Left colon (tissue), 2 donors: ENCODE results near the gene CBX6. TPM values are rescaled to one million over a fixed set of nuclear protein-coding genes. Genes with fewer than 3 reads are reported as not detected.
A peak's percentile ranks its signal among the peaks of the same experiment; 100 is the strongest.

Experiments
- ATAC-seq: fragments of 200-7000 bp; cut with Tn5 transposase; one replicate; pipeline ENCODE4 v1.9.1; 2020; ENCODE audit warnings: mild to moderate bottlenecking, moderate library complexity
- DNase-seq, 2 donors: peaks; one replicate each; pipeline ENCODE4 v3.0.0-alpha.2; 2020
- intact Hi-C, 2 donors: fragments of 100-400 bp; cut with DNase I in 1 of 2; cut with micrococcal nuclease in 1 of 2; formaldehyde crosslinking; loops; one replicate each; pipeline versions ENCODE4 v1.11.2 to v1.14.0; 2022; cut with DNase I, micrococcal nuclease
- total RNA-seq, 2 donors: library from RNA; stranded (reverse); fragmentation: NEBNext Ultra II Directional; extraction: Animal tissue kit (Norgen Biotek cat#: 25700); gene quantifications; one replicate each; pipeline ENCODE4 v1.2.1, GENCODE V29; 2021
- donor health status: DM: no; HTN: no; CAD: no.
- donor health status: DM: yes; HTN: yes; CAD: no.

Gene CBX6
- total RNA-seq, 2 donors from 2014 or later, result 6.8 to 28.4 TPM

DNA sequence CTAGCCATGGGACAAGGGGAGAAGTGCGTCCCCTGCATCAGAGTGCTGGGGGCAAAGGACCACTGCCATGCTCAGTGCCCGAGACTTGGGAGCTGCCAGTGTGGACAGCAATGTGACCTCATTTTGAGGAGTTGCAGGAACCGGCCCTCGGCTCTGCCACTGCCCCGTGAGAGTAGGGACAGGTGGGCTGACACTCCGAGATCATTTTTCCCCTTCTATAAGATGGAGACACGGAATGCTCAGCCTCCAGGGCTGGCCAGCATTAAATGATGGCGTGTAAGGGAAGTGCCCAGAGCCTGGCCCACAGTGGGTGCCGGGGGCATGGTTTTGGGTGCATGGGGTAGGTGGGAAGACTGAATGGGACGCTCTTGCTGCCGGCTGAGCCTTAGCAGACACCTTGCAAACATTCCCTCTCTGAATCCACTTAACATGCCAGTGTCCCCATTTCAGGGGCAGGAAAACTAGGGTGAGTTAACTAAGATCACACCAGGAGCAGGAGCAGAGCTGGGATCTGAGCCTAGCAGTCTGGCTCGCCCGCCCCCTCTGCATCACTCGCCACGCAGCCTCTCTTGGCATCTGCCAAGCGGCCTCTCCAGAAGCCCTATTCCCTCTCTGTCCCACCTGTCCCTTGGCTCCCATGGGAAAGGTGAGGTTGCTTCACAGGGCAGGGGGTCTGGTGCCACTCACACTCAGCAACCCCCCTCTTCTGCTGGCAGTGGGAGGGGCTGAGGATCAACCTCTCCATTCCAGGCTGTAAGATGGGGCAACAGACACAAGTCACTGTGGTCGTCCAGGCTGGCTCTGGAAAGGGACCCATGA lies 41.8 kb downstream of the CBX6 start:
- DNase-seq (no peak), ATAC-seq (no peak)
- intact Hi-C loops, result no loop called here

DNA sequence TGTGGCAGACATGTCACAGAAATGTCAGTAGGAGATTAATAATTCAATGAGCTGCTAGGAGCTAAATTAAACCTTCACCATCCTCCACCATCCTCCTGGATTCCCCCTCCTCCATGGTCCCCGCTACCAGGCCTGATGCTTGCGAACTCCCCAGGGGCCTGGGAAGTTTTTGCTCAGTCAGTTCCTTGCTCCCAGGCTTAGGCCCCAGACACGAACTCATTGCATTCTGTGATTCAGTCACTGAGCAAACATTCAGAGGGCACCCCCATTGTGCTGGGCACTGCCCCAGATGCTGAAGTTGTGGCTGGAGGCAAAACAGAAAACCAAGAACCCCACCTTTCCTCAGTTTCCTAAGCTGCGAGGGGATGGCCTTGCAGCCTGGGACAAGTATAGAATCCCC lies 42.5 kb downstream of the CBX6 start:
- DNase-seq (no peak), ATAC-seq (no peak)
- intact Hi-C loops, result no loop called here

DNA sequence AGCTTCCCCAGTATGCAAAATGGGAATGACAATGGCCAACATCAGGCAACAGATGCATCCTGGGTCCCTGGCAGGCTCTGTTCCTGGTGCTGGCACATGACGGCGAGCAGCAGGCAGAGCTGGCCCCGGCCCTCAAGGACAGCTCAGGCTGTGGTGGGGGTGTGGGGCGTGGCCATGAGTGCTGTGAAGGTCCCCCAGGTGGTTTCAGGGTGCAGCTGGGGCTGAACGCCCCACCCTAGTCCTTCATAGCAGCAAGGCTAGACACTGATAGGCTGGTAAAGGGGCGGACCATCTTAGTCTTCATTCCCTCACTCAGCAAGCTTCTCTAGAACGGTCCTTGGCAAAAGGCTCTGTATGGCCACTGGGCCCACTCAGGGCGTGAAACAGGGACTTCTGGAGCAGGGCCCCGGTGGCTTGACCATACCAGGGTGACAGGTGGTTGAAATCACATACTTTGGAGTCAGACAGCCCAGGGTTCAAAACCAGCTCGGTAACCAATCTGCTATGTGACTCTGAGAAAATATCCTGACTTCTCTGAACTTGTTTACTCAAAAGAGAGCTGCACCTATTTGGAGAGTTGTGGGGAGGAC lies 43.3 kb downstream of the CBX6 start:
- intact Hi-C loops, result no loop called here
- no peak for ATAC-seq
- no peak for DNase-seq

DNA sequence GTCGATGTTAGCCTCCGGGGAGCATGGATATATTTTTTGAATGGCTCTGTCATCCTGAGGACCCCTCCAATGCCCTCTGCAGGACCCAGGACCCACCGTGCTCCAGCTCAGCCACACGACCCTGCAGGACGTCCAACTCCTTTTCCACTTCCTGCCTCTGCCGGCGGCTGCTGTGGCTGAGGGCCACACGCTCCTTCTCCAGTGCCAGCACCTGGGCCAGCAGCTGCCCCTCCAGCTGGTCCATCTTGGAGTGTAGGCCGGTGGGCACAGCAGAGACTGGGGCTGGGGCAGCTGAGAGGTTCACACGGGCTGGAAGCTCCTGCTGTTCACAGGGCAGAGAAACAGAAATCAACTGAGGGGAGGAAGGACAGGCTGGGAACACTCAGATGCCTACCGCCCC lies 43.8 kb downstream of the CBX6 start:
- ATAC-seq, result no peak
- no peak for DNase-seq
- intact Hi-C loops, result no loop called here

GRCh38 chr22:38827510-38827909 lies 44.5 kb downstream of the CBX6 start:
- intact Hi-C loops, result no loop called here
- ATAC-seq (no peak), DNase-seq (no peak)

GRCh38 chr22:38826801-38827200 lies 45.2 kb downstream of the CBX6 start:
- ATAC-seq (no peak), DNase-seq (no peak)
- intact Hi-C loops, result no loop called here

DNA sequence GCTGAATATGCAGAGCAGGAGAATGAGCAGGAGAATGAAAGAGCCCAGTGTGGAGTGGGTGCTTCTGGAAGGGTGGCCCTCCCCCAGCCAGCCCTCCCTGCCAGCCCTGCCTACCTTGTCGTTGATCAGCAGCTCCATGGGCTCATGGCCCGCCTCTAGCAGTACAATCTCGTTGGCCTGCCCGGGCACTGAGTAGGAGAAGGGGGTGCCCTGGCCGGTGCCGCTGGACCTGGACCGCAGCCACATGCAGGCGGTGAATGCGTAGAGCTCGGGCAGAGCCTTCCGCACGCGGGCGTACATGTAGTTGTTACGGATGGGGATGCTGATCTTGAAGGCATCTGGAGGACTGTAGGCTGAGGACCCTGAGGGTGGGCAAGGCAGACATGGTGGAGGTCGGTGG lies 45.6 kb downstream of the CBX6 start:
- ATAC-seq, result no peak
- intact Hi-C loops, result no loop called here
- DNase-seq, result no peak

GRCh38 chr22:38824585-38824984 lies 47.4 kb downstream of the CBX6 start:
- ATAC-seq (peak; percentile 81), DNase-seq (peak in 1 of 2 donors; percentile 62)
- intact Hi-C loops, result no loop called here

DNA sequence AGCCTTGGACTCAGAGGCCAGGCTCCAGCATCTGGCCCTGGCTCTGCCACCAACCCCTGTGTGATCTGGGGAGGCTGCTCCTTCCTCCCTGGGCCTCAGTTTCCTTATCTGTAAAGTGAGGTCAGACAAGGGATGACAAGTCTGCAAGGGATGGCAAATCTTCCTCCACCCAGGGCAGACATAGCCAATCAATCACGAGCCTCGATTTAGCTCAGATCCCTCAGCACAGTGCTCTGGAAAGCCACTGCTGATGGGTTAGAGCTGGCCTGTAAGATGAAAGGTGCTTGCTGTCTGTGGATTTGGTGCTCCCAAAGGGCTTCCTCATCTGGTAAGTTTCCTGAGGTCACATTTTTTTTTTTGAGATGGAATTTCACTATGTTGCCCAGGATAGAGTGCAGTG lies 48.4 kb downstream of the CBX6 start:
- intact Hi-C loops, result no loop called here
- ATAC-seq (no peak), DNase-seq (no peak)

GRCh38 chr22:38823076-38823475 lies 48.9 kb downstream of the CBX6 start:
- no peak for DNase-seq
- no peak for ATAC-seq
- intact Hi-C loops, result no loop called here

DNA sequence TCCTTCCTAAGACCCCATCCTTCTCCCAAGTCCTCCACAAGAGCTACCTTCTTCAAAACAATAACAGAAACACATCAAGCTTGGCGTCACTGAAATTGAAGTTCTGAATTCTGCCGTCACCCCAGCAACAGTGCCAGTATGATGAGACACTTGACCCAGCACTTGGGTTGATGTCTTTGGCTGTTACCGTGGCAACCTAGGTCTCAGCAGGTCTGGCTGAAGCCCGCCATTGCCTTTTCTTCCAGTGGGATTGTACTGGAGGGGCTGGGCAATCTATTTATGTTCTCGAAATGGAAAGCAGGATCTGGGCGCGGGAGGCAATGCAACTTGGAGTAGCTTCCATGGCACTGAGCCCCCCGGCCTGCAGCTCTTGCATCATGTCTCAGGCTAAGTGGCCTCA lies 52.0 kb downstream of the CBX6 start:
- DNase-seq (no peak), ATAC-seq (no peak)
- intact Hi-C loops, result no loop called here

- intact Hi-C loops, result no loop called here
- no peak for ATAC-seq
- DNase-seq, result no peak
These were observed 52.6 kb downstream of the CBX6 start for GRCh38 chr22:38819387-38819940.

DNA sequence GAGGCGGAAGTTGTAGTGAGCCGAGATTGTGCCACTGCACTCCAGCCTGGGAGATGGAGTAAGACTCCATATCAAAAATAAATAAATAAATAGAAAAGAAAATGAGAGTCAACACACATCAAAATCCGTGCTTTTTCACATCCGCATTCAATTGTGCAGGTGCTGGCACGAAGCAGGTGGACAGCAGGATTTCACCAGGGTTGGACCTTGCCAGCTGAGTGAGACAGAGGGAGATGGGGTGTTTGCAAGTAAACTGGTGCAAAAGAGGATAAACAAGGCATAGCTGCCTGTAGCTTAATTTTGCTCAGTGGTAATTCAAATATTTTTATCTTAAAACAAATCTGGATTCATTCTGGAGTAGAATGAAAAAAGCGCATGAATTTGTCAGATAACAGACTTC lies 54.8 kb downstream of the CBX6 start:
- ATAC-seq (no peak), DNase-seq (no peak)
- intact Hi-C loops, result no loop called here

GRCh38 chr22:38815842-38816241 lies 56.2 kb downstream of the CBX6 start:
- DNase-seq (no peak), ATAC-seq (no peak)
- intact Hi-C loops, result no loop called here

Other genes starting within 250 kb of the CBX6 start
- under 1 TPM; 0.50 to 0.82 TPM for gene FAM227A, start 215.8 kb downstream of the CBX6 start, total RNA-seq
- 10 to 100 TPM; 21.5 to 28.7 TPM for gene CBY1, start 215.6 kb downstream of the CBX6 start, total RNA-seq
- gene TOMM22, start 190.3 kb downstream of the CBX6 start, total RNA-seq, result 10 to 100 TPM; 85.0 to 98.7 TPM
- gene JOSD1, start 171.3 kb downstream of the CBX6 start, total RNA-seq, result 100 to 1,000 TPM in 1 of 2 donors, 10 to 100 TPM in 1; 93.1 to 144 TPM
- gene GTPBP1, start 166.3 kb downstream of the CBX6 start, total RNA-seq, result 10 to 100 TPM; 66.6 to 72.6 TPM
- gene SUN2, start 116.2 kb downstream of the CBX6 start, total RNA-seq, result 100 to 1,000 TPM; 143 to 148 TPM
- 10 to 100 TPM; 14.4 to 16.8 TPM for gene DNAL4, start 78.1 kb downstream of the CBX6 start, total RNA-seq
- 1 to 10 TPM in 1 of 2 donors, under 1 TPM in 1; 0.46 to 2.5 TPM for gene NPTXR, start 28.2 kb downstream of the CBX6 start, total RNA-seq
- gene APOBEC3A, start 85.4 kb upstream of the CBX6 start, total RNA-seq, result 1 to 10 TPM; 1.4 to 2.2 TPM
- 10 to 100 TPM in 1 of 2 donors, 1 to 10 TPM in 1; 8.2 to 34.3 TPM for gene APOBEC3B, start 110.1 kb upstream of the CBX6 start, total RNA-seq
- gene APOBEC3C, start 142.0 kb upstream of the CBX6 start, total RNA-seq, result 10 to 100 TPM; 19.9 to 37.7 TPM
- 1 to 10 TPM; 3.6 to 7.2 TPM for gene APOBEC3D, start 148.9 kb upstream of the CBX6 start, total RNA-seq
- gene APOBEC3F, start 168.6 kb upstream of the CBX6 start, total RNA-seq, result 1 to 10 TPM; 6.3 to 6.6 TPM
- 1 to 10 TPM; 3.8 to 7.8 TPM for gene APOBEC3G, start 205.1 kb upstream of the CBX6 start, total RNA-seq
- gene APOBEC3H, start 225.0 kb upstream of the CBX6 start, total RNA-seq, result not detected